Mucosa of rectum (tissue), 2 donors: ENCODE results near the gene CETN3.
"Not testable (repeated sequence)": the region's sequence is repeated elsewhere in the genome, so short reads cannot be mapped to it uniquely, and the experiment has no call there.

Experiments
- H3K27ac ChIP-seq, 2 donors: one replicate each; pipeline ENCODE4 v1.7.0; 2013; ENCODE audit warnings: inconsistent platforms in 2 of 2, low read depth in 2 of 2, low read length in 2 of 2
- H3K27me3 ChIP-seq, 2 donors: one replicate each; pipeline ENCODE4 v1.7.0; 2013; ENCODE audit warnings: low read length in 2 of 2; ENCODE audit not compliant: control insufficient read depth in 2 of 2, insufficient read depth in 2 of 2
- H3K36me3 ChIP-seq, 2 donors: one replicate each; pipeline ENCODE4 v1.7.0; 2013; ENCODE audit warnings: low read length in 2 of 2; ENCODE audit not compliant: control insufficient read depth in 2 of 2, insufficient read depth in 2 of 2
- H3K4me1 ChIP-seq, 2 donors: one replicate each; pipeline ENCODE4 v1.7.0; 2013; ENCODE audit warnings: low read length in 2 of 2, mild to moderate bottlenecking in 1 of 2; ENCODE audit not compliant: control insufficient read depth in 2 of 2, insufficient read depth in 2 of 2
- H3K4me3 ChIP-seq, 2 donors: one replicate each; pipeline ENCODE4 v1.7.0; 2013; ENCODE audit warnings: low read length in 2 of 2
- H3K9ac ChIP-seq, 2 donors: one replicate each; pipeline ENCODE4 v1.7.0; 2013; ENCODE audit warnings: low read length in 2 of 2, low read depth in 1 of 2, mild to moderate bottlenecking in 1 of 2
- H3K9me3 ChIP-seq, 2 donors: one replicate each; pipeline ENCODE4 v1.7.0; 2013; ENCODE audit warnings: low read length in 2 of 2; ENCODE audit not compliant: control insufficient read depth in 2 of 2
- donor health status: healthy.
- donor health status: Normal muscosa, but diverticular disease.

The CETN3 gene

DNA sequence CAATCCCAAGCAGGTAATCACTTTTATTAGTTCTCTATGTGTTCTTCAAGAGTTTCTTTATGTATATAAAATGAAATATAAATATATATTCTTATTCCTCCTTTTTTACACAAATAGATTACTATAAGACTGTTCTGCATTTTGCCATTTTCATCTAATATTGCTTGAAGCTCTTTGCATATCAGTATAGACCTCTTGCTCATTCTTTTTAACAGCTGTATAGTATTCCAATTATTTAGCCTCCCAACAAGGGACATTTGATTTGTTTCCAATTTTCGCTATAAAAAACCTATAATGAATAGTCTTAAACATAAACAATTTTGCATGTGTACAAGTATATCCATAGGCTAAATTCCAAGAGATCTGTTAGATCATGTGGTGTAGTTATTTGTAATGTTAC, 25.2 kb downstream of the CETN3 start:
- Histone ChIP-seq H3K4me1 (no peaks in the 10 kb centered on the region), H3K27me3 (no peaks in the 10 kb centered on the region), H3K9me3 (no peaks in the 10 kb centered on the region), H3K36me3 (no peaks in the 10 kb centered on the region), H3K4me3 (no peak overlapping the region), H3K9ac (no peak overlapping the region), H3K27ac (no peak overlapping the region)

DNA sequence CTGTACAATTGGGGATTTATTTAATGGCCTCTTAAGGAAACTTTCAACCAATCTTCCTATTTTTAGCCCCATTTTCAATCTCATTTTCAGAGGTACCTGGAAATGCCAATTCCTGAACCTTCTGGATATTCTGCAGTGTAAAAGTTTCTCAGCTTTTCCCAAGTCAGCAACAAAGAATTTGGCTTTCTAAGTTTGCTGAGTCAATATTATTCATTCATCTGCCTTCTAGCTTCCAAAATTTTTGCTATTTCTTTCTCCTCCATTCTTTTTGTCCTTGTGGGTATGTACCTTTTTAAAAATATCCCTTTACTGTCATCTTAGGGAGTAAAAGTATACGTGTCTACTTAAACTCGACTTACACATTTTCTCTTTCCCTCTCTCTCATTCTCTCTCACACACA, 25.7 kb downstream of the CETN3 start:
- no peaks in the 10 kb centered on the region for H3K36me3 ChIP-seq
- H3K9ac ChIP-seq, result no peak overlapping the region
- H3K4me1 ChIP-seq, result no peaks in the 10 kb centered on the region
- no peaks in the 10 kb centered on the region for H3K9me3 ChIP-seq
- no peak overlapping the region for H3K27ac ChIP-seq
- no peaks in the 10 kb centered on the region for H3K27me3 ChIP-seq
- H3K4me3 ChIP-seq, result no peak overlapping the region

DNA sequence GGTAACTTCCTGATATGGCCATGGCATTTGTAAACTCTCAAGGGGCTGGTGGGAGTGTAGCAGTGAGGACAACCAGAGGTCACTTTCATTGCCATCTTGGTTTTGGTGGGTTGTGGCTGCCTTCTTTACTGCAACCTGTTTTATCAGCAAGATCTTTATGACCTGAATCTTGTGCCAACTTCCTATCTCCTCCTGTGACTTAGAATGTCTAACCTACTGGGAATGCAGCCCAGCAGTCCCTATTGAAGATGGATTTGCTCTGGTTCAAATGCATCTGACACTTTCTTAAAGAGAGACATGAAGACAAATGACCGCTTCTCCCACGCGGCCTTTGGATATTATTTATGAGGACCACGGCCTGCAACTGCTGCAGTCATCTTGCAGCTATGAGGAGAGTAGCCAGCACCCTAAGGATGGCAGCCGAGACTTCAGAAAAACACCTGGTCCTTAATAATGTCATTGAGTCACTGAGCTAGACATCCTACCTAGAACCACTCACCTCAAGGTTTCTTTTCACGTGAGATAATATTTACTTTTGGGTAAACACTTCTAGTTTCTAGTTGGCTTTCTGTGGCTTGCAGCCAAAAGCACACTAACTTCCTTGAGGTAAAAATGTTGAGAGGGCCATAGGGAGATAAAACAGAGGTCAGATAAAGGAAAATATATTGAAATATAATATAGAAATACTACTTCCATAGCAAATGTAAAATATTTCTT, 28.2 kb downstream of the CETN3 start:
- H3K4me1 ChIP-seq, result no peaks in the 10 kb centered on the region
- H3K9me3 ChIP-seq, result no peaks in the 10 kb centered on the region
- H3K4me3 ChIP-seq, result no peak overlapping the region
- H3K27me3 ChIP-seq, result no peaks in the 10 kb centered on the region
- no peak overlapping the region for H3K9ac ChIP-seq
- peak overlapping the region in 1 of 2 donors; percentile 9 for H3K27ac ChIP-seq
- H3K36me3 ChIP-seq, result no peaks in the 10 kb centered on the region

DNA sequence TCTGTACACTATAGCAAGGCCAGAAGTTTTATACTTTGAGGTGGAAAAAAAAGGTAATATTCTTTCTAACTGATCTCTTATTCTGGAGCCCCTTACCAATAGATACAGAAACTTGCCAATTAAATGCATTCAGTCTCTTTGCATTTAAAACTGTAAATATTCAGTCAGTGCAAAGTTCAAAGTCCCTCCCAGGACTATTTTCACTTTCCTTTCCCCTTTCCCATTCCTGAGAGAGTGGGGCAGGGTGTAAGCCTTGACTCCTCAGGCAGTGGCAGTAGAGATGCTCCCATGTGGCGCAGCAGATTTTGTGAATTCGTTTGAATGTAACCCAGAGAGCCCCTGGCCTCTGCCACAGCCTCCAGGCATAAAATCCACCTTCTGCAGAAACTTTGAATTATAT, 29.9 kb downstream of the CETN3 start:
- no peaks in the 10 kb centered on the region for H3K9me3 ChIP-seq
- no peaks in the 10 kb centered on the region for H3K4me1 ChIP-seq

DNA sequence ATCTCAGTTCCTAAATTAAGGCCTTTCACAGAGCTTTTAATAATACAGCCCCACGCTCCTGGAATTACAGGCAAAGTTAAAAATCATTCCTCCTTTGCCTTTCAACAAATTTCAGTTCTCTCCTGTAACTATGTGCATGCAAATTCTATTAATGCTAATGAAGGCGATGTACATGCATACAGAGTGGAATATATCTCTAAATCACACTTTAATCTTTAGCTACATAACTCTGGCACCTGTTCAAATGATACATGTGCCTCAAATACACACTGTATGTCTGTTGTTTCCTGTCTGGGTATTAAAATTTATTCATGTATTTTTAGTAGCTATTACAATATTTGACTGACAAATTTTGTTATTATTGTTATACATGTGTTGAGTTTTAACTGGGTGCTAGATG, 30.8 kb downstream of the CETN3 start:
- Histone ChIP-seq H3K27ac (no peak overlapping the region), H3K36me3 (no peaks in the 10 kb centered on the region), H3K27me3 (no peaks in the 10 kb centered on the region), H3K4me3 (no peak overlapping the region), H3K4me1 (no peaks in the 10 kb centered on the region), H3K9me3 (no peaks in the 10 kb centered on the region), H3K9ac (no peak overlapping the region)

More for the DNA sequence above, 29.9 kb downstream of the CETN3 start:
- no peak overlapping the region for H3K9ac ChIP-seq
- no peak overlapping the region for H3K27ac ChIP-seq
- H3K36me3 ChIP-seq, result no peaks in the 10 kb centered on the region
- H3K27me3 ChIP-seq, result no peaks in the 10 kb centered on the region
- no peak overlapping the region for H3K4me3 ChIP-seq

DNA sequence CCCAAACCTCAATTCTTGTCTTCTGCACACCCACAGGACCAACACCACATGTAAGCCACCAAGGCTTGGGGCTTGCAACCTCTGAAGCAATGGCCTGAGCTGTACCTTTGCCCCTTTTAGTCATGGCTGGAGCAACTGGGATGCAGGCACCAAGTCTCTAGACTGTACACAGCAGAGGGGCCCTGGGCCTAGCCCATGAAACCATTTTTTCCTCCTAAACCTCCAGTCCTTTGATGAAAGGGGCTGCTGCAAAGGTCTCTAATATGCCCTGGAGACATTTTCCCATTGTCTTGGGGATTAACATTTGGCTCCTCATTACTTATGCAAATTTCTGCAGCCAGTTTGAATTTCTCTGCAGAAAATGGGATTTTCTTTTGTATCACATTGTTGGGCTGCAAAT, 38.3 kb downstream of the CETN3 start:
- H3K9ac ChIP-seq, H3K4me1 ChIP-seq, H3K36me3 ChIP-seq, H3K27ac ChIP-seq, H3K27me3 ChIP-seq, H3K9me3 ChIP-seq, H3K4me3 ChIP-seq: not testable (repeated sequence)

DNA sequence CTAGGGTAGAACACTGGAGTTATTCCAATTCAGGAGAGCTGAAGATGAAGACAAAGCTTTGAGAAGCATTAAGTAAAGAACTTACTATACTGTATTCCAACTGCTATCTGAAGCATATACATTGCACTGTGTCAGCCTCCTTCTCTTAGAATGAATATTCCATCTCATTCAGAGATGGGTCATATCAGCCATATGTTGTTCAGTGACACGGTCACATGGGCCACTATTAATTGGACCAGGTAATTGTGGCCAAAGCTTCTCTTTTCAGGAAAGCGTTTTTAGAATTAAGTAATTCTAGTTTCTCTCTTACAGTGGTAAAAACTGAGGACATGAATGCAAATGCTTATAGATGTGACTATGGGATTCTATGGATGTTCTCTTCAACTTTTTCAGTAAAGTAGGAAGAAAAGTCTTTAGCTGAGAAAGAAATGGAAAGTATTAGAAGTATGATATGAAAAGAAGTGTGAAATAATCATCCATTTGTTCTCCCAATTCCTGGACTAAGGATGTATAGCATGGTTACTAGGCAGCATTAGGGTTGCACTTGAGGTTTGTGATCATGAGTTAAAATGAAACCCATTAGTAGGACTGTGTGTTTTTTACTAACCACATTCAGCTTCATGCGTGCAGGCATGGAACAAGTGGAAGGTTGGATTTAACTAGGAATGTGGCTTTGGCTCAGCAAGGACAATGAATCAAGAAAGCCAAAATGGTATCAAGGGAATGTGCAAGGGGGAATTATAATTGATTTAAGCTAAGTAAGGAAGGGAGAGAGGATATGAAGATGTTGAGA, 40.9 kb downstream of the CETN3 start:
- Histone ChIP-seq H3K4me3 (no peak overlapping the region), H3K4me1 (no peaks in the 10 kb centered on the region), H3K36me3 (no peaks in the 10 kb centered on the region), H3K9me3 (no peaks in the 10 kb centered on the region), H3K27ac (no peak overlapping the region), H3K9ac (no peak overlapping the region), H3K27me3 (no peaks in the 10 kb centered on the region)

DNA sequence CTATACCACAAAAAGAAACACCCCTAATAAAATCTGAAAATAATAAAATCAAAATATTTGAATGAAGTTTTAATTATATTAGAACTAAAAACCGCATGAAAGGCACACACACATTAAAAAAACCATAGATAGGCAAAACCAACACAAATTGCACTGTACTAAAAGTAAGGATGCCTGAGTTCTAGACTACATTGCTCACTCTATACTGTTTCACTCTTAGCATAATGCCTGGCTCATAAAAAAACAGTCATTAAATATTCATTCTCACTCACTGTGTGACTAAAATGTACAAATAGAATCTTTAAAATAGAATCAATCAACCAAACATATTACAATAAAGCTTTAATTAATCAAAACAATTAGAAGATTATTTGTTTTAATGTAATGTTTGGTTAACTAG, 41.7 kb downstream of the CETN3 start:
- H3K27ac ChIP-seq, result no peak overlapping the region
- no peaks in the 10 kb centered on the region for H3K36me3 ChIP-seq
- no peaks in the 10 kb centered on the region for H3K27me3 ChIP-seq
- no peak overlapping the region for H3K4me3 ChIP-seq
- H3K4me1 ChIP-seq, result no peaks in the 10 kb centered on the region
- no peaks in the 10 kb centered on the region for H3K9me3 ChIP-seq
- no peak overlapping the region for H3K9ac ChIP-seq

DNA sequence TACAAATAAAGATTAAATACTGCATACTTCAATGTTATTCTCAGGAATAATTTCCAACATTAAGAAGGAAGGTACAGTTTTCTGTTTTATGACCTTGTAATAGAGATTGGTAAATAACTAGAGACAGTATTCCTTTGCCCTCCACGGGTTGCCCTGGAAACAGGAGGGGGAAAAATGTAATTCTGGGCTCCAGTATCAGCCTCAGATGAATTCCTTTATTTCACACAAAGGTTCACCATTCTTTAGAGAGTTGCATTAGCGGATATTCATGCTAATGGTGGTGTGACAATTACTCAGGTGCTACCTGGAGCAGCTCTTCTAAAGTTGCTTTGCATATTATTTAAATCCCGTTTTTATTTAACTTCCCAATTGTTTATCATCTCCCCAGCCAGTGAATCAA, 42.6 kb downstream of the CETN3 start:
- no peak overlapping the region for H3K4me3 ChIP-seq
- H3K27ac ChIP-seq, result no peak overlapping the region
- no peaks in the 10 kb centered on the region for H3K9me3 ChIP-seq
- no peak overlapping the region for H3K9ac ChIP-seq
- no peaks in the 10 kb centered on the region for H3K4me1 ChIP-seq
- H3K36me3 ChIP-seq, result no peaks in the 10 kb centered on the region
- no peaks in the 10 kb centered on the region for H3K27me3 ChIP-seq

DNA sequence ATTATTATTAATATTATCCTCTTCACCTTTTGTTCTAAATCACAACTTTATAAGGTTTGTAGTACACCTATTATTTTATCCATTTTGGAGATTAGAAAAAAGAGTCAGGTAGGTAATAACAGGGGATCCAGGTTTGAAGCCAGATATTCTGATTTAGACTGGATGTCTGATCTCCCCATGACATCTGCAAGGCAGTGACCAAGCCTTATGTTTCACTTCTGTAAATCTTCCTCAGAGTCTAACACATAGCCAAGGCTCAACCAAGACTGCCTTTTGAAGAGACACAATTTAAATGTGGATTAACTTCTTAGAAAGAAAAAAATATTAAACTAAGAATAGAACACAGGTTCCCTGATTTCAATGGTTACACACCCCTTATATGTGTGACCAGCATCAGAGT, 44.2 kb downstream of the CETN3 start:
- H3K27ac ChIP-seq, result no peak overlapping the region

More for the DNA sequence above, 44.2 kb downstream of the CETN3 start:
- H3K4me3 ChIP-seq, result no peak overlapping the region
- H3K27me3 ChIP-seq, result no peaks in the 10 kb centered on the region
- H3K4me1 ChIP-seq, result no peaks in the 10 kb centered on the region
- no peak overlapping the region for H3K9ac ChIP-seq
- H3K36me3 ChIP-seq, result no peaks in the 10 kb centered on the region
- no peaks in the 10 kb centered on the region for H3K9me3 ChIP-seq
